HepG2 (cell line): ENCODE data around the gene STK11. TPM values are rescaled to one million over a fixed set of nuclear protein-coding genes. Genes with fewer than 3 reads are reported as not detected.

ENCODE experiments used
- BRCA1 ChIP-seq: sonication (generic); formaldehyde crosslinking; IDR thresholded peaks from 2 replicates; pipeline ENCODE4 v1.4.0; 2020; ENCODE audit warnings: missing genetic modification reagents
- CHD2 ChIP-seq: IDR thresholded peaks from 2 replicates; pipeline ENCODE4 v1.6.1; 2011; ENCODE audit warnings: low read depth, low read length, improper control_type of control experiment
- DNMT3B ChIP-seq: conservative IDR thresholded peaks from 2 replicates; pipeline ENCODE4 v1.6.1; 2016; ENCODE audit warnings: missing biosample characterization, control low read depth
- HIC2 ChIP-seq: sonication (generic); formaldehyde crosslinking; IDR thresholded peaks from 2 replicates; pipeline ENCODE4 v1.9.0; 2022; ENCODE audit warnings: low read depth, missing genetic modification reagents
- KLF11 ChIP-seq: IDR thresholded peaks from 2 replicates; pipeline ENCODE4 v1.6.1; 2016; ENCODE audit warnings: missing compliant biosample characterization
- KLF6 ChIP-seq: IDR thresholded peaks from 2 replicates; pipeline ENCODE4 v1.8.0; 2016; ENCODE audit warnings: missing biosample characterization, missing genetic modification reagents
- MATR3 ChIP-seq: sonication (generic); formaldehyde crosslinking; IDR thresholded peaks from 2 replicates; pipeline ENCODE4 v1.4.0; 2020; ENCODE audit warnings: missing genetic modification reagents
- MBNL3 ChIP-seq: fragments of 250-450 bp; sonication (Bioruptor Pico); conservative IDR thresholded peaks from 2 replicates; pipeline ENCODE4 v1.8.0; 2022; ENCODE audit warnings: mild to moderate bottlenecking, inconsistent platforms
- TFAP4 ChIP-seq: sonication (generic); IDR thresholded peaks from 2 replicates; pipeline ENCODE4 v1.6.1; 2016; ENCODE audit warnings: low read depth, borderline replicate concordance
- ZBTB25 ChIP-seq: IDR thresholded peaks from 2 replicates; pipeline ENCODE4 v1.6.1; 2018; ENCODE audit warnings: missing genetic modification reagents
- ZBTB33 ChIP-seq: sonication (generic); formaldehyde crosslinking; IDR thresholded peaks from 2 replicates; pipeline ENCODE4 v1.4.0; 2020; ENCODE audit warnings: missing genetic modification reagents
- ZNF101 ChIP-seq: sonication (generic); formaldehyde crosslinking; IDR thresholded peaks from 2 replicates; pipeline ENCODE4 v1.4.0; 2020; ENCODE audit warnings: mild to moderate bottlenecking, low read depth, missing genetic modification reagents, borderline replicate concordance
- ZNF136 ChIP-seq: sonication (generic); formaldehyde crosslinking; IDR thresholded peaks from 2 replicates; pipeline ENCODE4 v1.8.1; 2022; ENCODE audit warnings: low read depth, mild to moderate bottlenecking, moderate library complexity, missing genetic modification reagents
- ZNF225 ChIP-seq: sonication (generic); formaldehyde crosslinking; IDR thresholded peaks from 2 replicates; pipeline ENCODE4 v1.4.0; 2020; ENCODE audit warnings: mild to moderate bottlenecking, missing genetic modification reagents
- ZNF274 ChIP-seq: sonication (generic); formaldehyde crosslinking; IDR thresholded peaks from 2 replicates; pipeline ENCODE4 v1.5.1; 2020; ENCODE audit warnings: mild to moderate bottlenecking, missing genetic modification reagents
- ZNF280B ChIP-seq: sonication (generic); formaldehyde crosslinking; IDR thresholded peaks from 2 replicates; pipeline ENCODE4 v1.5.0; 2020; ENCODE audit warnings: missing genetic modification reagents, mild to moderate bottlenecking, borderline replicate concordance
- ZNF331 ChIP-seq: sonication (generic); formaldehyde crosslinking; IDR thresholded peaks from 2 replicates; pipeline ENCODE4 v1.4.0; 2020; ENCODE audit warnings: missing genetic modification reagents
- ZNF558 ChIP-seq: sonication (generic); formaldehyde crosslinking; IDR thresholded peaks from 2 replicates; pipeline ENCODE4 v1.9.0; 2022; ENCODE audit warnings: mild to moderate bottlenecking, missing genetic modification reagents, borderline replicate concordance
- ZNF709 ChIP-seq: sonication (generic); formaldehyde crosslinking; IDR thresholded peaks from 2 replicates; pipeline ENCODE4 v1.5.0; 2020; ENCODE audit warnings: mild to moderate bottlenecking, missing genetic modification reagents
- ZNF746 ChIP-seq: sonication (generic); formaldehyde crosslinking; IDR thresholded peaks from 2 replicates; pipeline ENCODE4 v1.8.0; 2022; ENCODE audit warnings: mild to moderate bottlenecking, missing genetic modification reagents
- ZNF790 ChIP-seq: sonication (generic); formaldehyde crosslinking; IDR thresholded peaks from 2 replicates; pipeline ENCODE4 v1.8.0; 2022; ENCODE audit warnings: missing genetic modification reagents, mild to moderate bottlenecking, borderline replicate concordance
- polyA plus RNA-seq, 8 experiments: library from polyadenylated mRNA; depleted of rRNA in 3 of 8; stranded (reverse) in 7 of 8; unstranded in 1 of 8; fragments of >200 nt; fragmentation: Illumina TruSeq in 4 of 8; extraction: Trizol in 4 of 8; gene quantifications; 2 replicates each; pipeline versions ENCODE4 v1.2.1 to v1.2.3, GENCODE V29; 2011 to 2016; ENCODE audit warnings: low read depth in 4 of 8, missing spikeins in 1 of 8, mixed read lengths in 1 of 8; ENCODE audit not compliant: insufficient read depth in 1 of 8
- total RNA-seq, 5 experiments: library from RNA; depleted of rRNA; stranded (reverse); fragments of >200 nt; fragmentation: Illumina TruSeq; extraction: Trizol; gene quantifications; 2 replicates each; pipeline ENCODE4 v1.2.3, GENCODE V29; 2016; ENCODE audit warnings: low read depth in 1 of 5

The STK11 gene
- total and polyA plus RNA-seq, 2 of the 13 experiments (the other 11 are each of a cell fraction or from before 2014, with no cell fraction given) = 27.5 to 43.6 TPM

- TF ChIP-seq HIC2 (no peak), ZNF331 (CRISPR knock-in tag) (peak; percentile 43; the same call in 1 of the 2 replicates), CHD2 (peak; percentile 28; the same call in 1 of the 2 replicates), ZNF709 (CRISPR knock-in tag) (no peak), ZNF136 (CRISPR knock-in tag) (0 out of 2 replicates have a peak, but pooled peaks have one; percentile 36), ZNF558 (no peak), ZNF101 (CRISPR knock-in tag) (0 out of 2 replicates have a peak, but pooled peaks have one; percentile 18), ZNF746 (peak; percentile 73), MBNL3 (no peak), ZBTB33 (CRISPR knock-in tag) (peak; percentile 4; the same call in 1 of the 2 replicates), BRCA1 (CRISPR knock-in tag) (no peak), ZNF274 (CRISPR knock-in tag) (0 out of 2 replicates have a peak, but pooled peaks have one; percentile 13), ZNF225 (CRISPR knock-in tag) (0 out of 2 replicates have a peak, but pooled peaks have one; percentile 25), ZBTB25 (CRISPR knock-in tag) (peak; percentile 58), DNMT3B (CRISPR knock-in tag) (0 out of 2 replicates have a peak, but pooled peaks have one; percentile 81), ZNF280B (no peak; the same call in 1 of the 2 replicates), KLF11 (CRISPR knock-in tag) (no peak; the same call in 1 of the 2 replicates), KLF6 (peak; percentile 28; the same call in 1 of the 2 replicates), MATR3 (no peak), TFAP4 (peak; percentile 24; the same call in 1 of the 2 replicates), ZNF790 (no peak)
Measured at GRCh38 chr19:1269065-1269477, 63.5 kb downstream of the STK11 start, which contains the start of gene CIRBP (continued).
